ENCODE measurements around the gene GFER. TPM values are rescaled to one million over a fixed set of nuclear protein-coding genes. Genes with fewer than 3 reads are reported as not detected.
A peak's percentile ranks its signal among the peaks of the same experiment; 100 is the strongest.

GFER gene
- total and polyA plus RNA-seq, 4 donors, result 7.4 to 28.4 (median 15.1) TPM

DNA sequence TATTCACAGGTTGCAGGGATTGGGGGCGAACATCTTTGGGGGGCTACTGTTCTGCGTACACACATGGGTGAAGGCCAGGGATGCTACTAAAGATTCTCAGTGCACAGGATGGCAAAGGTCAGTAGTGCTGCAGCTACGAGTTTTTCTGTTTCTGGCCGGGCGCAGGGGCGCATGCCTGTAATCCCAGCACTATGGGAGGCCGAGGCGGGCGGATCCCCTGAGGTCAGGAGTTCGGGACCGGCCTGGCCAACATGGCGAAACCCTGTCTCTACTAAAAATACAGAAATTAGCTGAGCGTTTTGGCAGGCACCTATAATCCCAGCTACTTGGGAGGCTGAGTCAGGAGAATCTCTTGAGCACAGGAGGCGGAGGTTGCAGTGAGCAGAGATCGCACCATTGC lies 29.5 kb downstream of the GFER start:
- H3K27me3 ChIP-seq (ENCODE audit: control insufficient read depth in 4 of 4, insufficient read depth in 4 of 4, low read length in 3 of 4), result no peaks in the 10 kb centered on the region
- no peaks in the 10 kb centered on the region for H3K9me3 ChIP-seq (ENCODE audit: control insufficient read depth in 4 of 4, low read length in 3 of 4)
- no peak overlapping the region for H3K9ac ChIP-seq (ENCODE audit: low read depth in 1 of 2, low read length in 2 of 2)
- H3K4me1 ChIP-seq (ENCODE audit: control insufficient read depth in 4 of 4, insufficient read depth in 4 of 4, low read length in 3 of 4), result peaks cover 0 to 13% (median 9%) of the 10 kb centered on the region in 4 donors
- DNase-seq (ENCODE audit: low spot score), result no peak
- H3K4me3 ChIP-seq (ENCODE audit: low read depth in 1 of 3, low read length in 3 of 3), result no peak overlapping the region
- no peak overlapping the region for H3K27ac ChIP-seq (ENCODE audit: low read depth in 1 of 2, low read length in 2 of 2)
- TF ChIP-seq, protein P1, sequence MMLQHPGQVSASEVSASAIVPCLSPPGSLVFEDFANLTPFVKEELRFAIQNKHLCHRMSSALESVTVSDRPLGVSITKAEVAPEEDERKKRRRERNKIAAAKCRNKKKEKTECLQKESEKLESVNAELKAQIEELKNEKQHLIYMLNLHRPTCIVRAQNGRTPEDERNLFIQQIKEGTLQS (IDR thresholded peaks at IDR 0.05), result no peak
- TF ChIP-seq HNF4G (IDR thresholded peaks at IDR 0.05), result no peak
- TF ChIP-seq JUND (IDR thresholded peaks at IDR 0.05), result no peak
- TF ChIP-seq TAF1 (conservative IDR thresholded peaks at IDR 0.05), result no peak
- no peaks in the 10 kb centered on the region for H3K36me3 ChIP-seq (ENCODE audit: control insufficient read depth in 4 of 4, insufficient read depth in 3 of 4, low read depth in 1 of 4, low read length in 3 of 4)
- WGBS, result 95% methylated on average over 15 of the region's 15 CpGs

DNA sequence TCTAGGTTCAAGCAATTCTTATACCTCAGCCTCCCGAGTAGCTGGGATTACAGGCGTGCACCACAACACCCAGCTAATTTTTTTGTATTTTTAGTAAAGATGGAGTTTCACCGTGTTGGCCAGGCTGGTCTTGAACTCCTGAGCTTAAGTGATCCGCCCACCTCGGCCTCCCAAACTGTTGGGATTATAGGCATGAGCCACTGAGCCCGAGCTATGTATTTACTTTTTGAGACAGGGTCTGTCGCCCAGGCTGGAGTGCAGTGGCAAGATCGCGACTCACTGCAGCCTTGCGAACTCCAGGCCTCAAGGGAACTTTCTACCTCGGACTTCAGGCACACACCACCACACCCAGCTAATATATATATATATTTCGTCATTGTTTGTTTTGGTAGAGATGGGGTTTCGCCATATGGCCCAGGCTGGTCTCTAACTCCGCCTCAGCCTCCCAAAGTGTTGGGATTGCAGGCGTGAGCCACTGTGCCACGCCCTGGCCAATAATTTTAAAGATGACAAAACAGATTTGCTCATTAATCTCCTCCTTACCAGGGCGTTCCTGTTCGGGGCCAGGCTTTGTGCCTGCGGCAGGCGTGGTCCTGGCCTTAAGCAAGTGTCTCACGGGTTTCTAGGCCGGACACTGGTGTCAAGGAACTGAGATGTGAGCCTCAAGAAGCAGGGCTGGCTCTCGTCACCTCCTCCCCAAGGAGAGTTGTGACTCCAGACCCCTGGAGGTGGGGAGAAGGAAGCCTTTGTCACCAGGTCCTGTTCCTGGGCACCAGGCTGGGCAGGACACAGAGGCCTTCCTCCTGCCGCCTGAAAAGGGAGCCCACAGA lies 31.3 kb downstream of the GFER start:
- Histone ChIP-seq H3K27ac (ENCODE audit: low read depth in 1 of 2, low read length in 2 of 2) (no peak overlapping the region), H3K36me3 (ENCODE audit: control insufficient read depth in 4 of 4, insufficient read depth in 3 of 4, low read depth in 1 of 4, low read length in 3 of 4) (no peaks in the 10 kb centered on the region), H3K9ac (ENCODE audit: low read depth in 1 of 2, low read length in 2 of 2) (no peak overlapping the region), H3K4me3 (ENCODE audit: low read depth in 1 of 3, low read length in 3 of 3) (no peak overlapping the region), H3K4me1 (ENCODE audit: control insufficient read depth in 4 of 4, insufficient read depth in 4 of 4, low read length in 3 of 4) (peaks cover 7 to 14% (median 10%) of the 10 kb centered on the region in 4 donors), H3K9me3 (ENCODE audit: control insufficient read depth in 4 of 4, low read length in 3 of 4) (no peaks in the 10 kb centered on the region), H3K27me3 (ENCODE audit: control insufficient read depth in 4 of 4, insufficient read depth in 4 of 4, low read length in 3 of 4) (no peaks in the 10 kb centered on the region)
- TF ChIP-seq CTCF (IDR thresholded peaks at IDR 0.05; ENCODE audit: low read depth, low read length, missing input control) (no peak), JUND (IDR thresholded peaks at IDR 0.05) (no peak), EGR1 (IDR thresholded peaks at IDR 0.05; ENCODE audit: low read depth in 2 of 2) (no peak), GABPA (IDR thresholded peaks at IDR 0.05 in 1 of 2, conservative IDR thresholded peaks at IDR 0.05 in 1 of 2) (no peak)
- 85% methylated on average over 24 of the region's 24 CpGs for WGBS
- no peak for DNase-seq (ENCODE audit: low spot score)

DNA sequence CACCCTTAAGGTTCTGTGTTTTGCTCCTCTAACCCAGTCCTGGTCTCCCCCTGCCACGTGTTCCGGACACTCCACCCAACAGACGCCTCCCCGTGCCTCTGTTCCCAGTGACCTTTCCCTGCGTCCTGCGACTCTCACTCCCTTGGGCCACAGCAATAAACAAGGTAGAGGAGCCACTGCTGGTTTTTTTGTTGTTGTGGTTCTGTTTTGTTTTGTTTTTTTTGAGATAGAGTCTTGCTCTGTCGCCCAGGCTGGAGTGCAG lies 31.9 kb downstream of the GFER start:
- Histone ChIP-seq H3K27me3 (ENCODE audit: control insufficient read depth in 4 of 4, insufficient read depth in 4 of 4, low read length in 3 of 4) (no peaks in the 10 kb centered on the region), H3K9ac (ENCODE audit: low read depth in 1 of 2, low read length in 2 of 2) (no peak overlapping the region), H3K4me1 (ENCODE audit: control insufficient read depth in 4 of 4, insufficient read depth in 4 of 4, low read length in 3 of 4) (peaks cover 8 to 16% (median 12%) of the 10 kb centered on the region in 4 donors), H3K4me3 (ENCODE audit: low read depth in 1 of 3, low read length in 3 of 3) (no peak overlapping the region), H3K27ac (ENCODE audit: low read depth in 1 of 2, low read length in 2 of 2) (no peak overlapping the region), H3K9me3 (ENCODE audit: control insufficient read depth in 4 of 4, low read length in 3 of 4) (no peaks in the 10 kb centered on the region), H3K36me3 (ENCODE audit: control insufficient read depth in 4 of 4, insufficient read depth in 3 of 4, low read depth in 1 of 4, low read length in 3 of 4) (no peaks in the 10 kb centered on the region)
- DNase-seq (ENCODE audit: low spot score), result no peak
- WGBS, result 86% methylated on average over 7 of the region's 7 CpGs
- no peak for TF ChIP-seq GABPA (IDR thresholded peaks at IDR 0.05 in 1 of 2, conservative IDR thresholded peaks at IDR 0.05 in 1 of 2)
- TF ChIP-seq RXRA (IDR thresholded peaks at IDR 0.05), result no peak
- no peak for TF ChIP-seq JUND (IDR thresholded peaks at IDR 0.05)

- Histone ChIP-seq H3K36me3 (ENCODE audit: control insufficient read depth in 4 of 4, insufficient read depth in 3 of 4, low read depth in 1 of 4, low read length in 3 of 4) (no peaks in the 10 kb centered on the region), H3K9ac (ENCODE audit: low read depth in 1 of 2, low read length in 2 of 2) (no peak overlapping the region), H3K27me3 (ENCODE audit: control insufficient read depth in 4 of 4, insufficient read depth in 4 of 4, low read length in 3 of 4) (no peaks in the 10 kb centered on the region), H3K4me1 (ENCODE audit: control insufficient read depth in 4 of 4, insufficient read depth in 4 of 4, low read length in 3 of 4) (peaks cover 8 to 16% (median 12%) of the 10 kb centered on the region in 4 donors), H3K9me3 (ENCODE audit: control insufficient read depth in 4 of 4, low read length in 3 of 4) (no peaks in the 10 kb centered on the region), H3K4me3 (ENCODE audit: low read depth in 1 of 3, low read length in 3 of 3) (no peak overlapping the region), H3K27ac (ENCODE audit: low read depth in 1 of 2, low read length in 2 of 2) (no peak overlapping the region)
- no peak for DNase-seq (ENCODE audit: low spot score)
- TF ChIP-seq CTCF (IDR thresholded peaks at IDR 0.05; ENCODE audit: low read depth, low read length, missing input control), result peak; percentile 13
- peak in 1 of 2 donors; percentile 4 for TF ChIP-seq RAD21 (IDR thresholded peaks at IDR 0.05)
- no peak for TF ChIP-seq HNF4A (conservative IDR thresholded peaks at IDR 0.05)
- 58% methylated on average over 13 of the region's 13 CpGs for WGBS
Observed at GRCh38 chr16:2016407-2016922, 32.5 kb downstream of the GFER start.
